H9 (cell line): ENCODE results near the gene PPP1R8. TPM values are rescaled to one million over a fixed set of nuclear protein-coding genes. Genes with fewer than 3 reads are reported as not detected.
A peak's percentile ranks its signal among the peaks of the same experiment; 100 is the strongest.
"Not testable (repeated sequence)": the region's sequence is repeated elsewhere in the genome, so short reads cannot be mapped to it uniquely, and the experiment has no call there.

ENCODE experiments used
- DNase-seq: peaks from one replicate; pipeline ENCODE4 v3.0.0-alpha.2; 2017
- H2AFZ ChIP-seq: one replicate; pipeline ENCODE4 v1.6.1; 2013; ENCODE audit warnings: mild to moderate bottlenecking, low read length, control low read depth, moderate library complexity
- H2AK5ac ChIP-seq: 2 replicates; pipeline ENCODE4 v1.6.1; 2013; ENCODE audit warnings: low read length, control low read depth, mixed read lengths; ENCODE audit not compliant: insufficient read length
- H2BK120ac ChIP-seq: one replicate; pipeline ENCODE4 v1.6.1; 2013; ENCODE audit warnings: low read depth, mild to moderate bottlenecking, low read length, control low read depth, inconsistent platforms; ENCODE audit not compliant: poor library complexity, severe bottlenecking
- H2BK12ac ChIP-seq: 2 replicates; pipeline ENCODE4 v1.6.1; 2013; ENCODE audit warnings: low read length, control low read depth, mixed read lengths, low read depth; ENCODE audit not compliant: insufficient read length
- H2BK15ac ChIP-seq: 2 replicates; pipeline ENCODE4 v1.6.1; 2013; ENCODE audit warnings: low read depth, low read length, control low read depth
- H2BK20ac ChIP-seq: one replicate; pipeline ENCODE4 v1.6.1; 2013; ENCODE audit warnings: low read depth, mild to moderate bottlenecking, low read length, control low read depth, inconsistent platforms; ENCODE audit not compliant: poor library complexity, severe bottlenecking
- H2BK5ac ChIP-seq: 2 replicates; pipeline ENCODE4 v1.6.1; 2013; ENCODE audit warnings: low read length, control low read depth, mixed read lengths; ENCODE audit not compliant: insufficient read length
- H3K14ac ChIP-seq: 2 replicates; pipeline ENCODE4 v1.6.1; 2013; ENCODE audit warnings: low read length, control low read depth; ENCODE audit not compliant: insufficient read depth
- H3K18ac ChIP-seq: 2 replicates; pipeline ENCODE4 v1.6.1; 2013; ENCODE audit warnings: low read depth, mild to moderate bottlenecking, mixed read lengths, low read length, control low read depth; ENCODE audit not compliant: insufficient read length
- H3K23ac ChIP-seq: 2 replicates; pipeline ENCODE4 v1.6.1; 2013; ENCODE audit warnings: low read length, control low read depth, mixed read lengths, low read depth; ENCODE audit not compliant: insufficient read length
- H3K23me2 ChIP-seq: 2 replicates; pipeline ENCODE4 v1.6.1; 2013; ENCODE audit warnings: low read depth, mild to moderate bottlenecking, mixed read lengths, low read length, control low read depth; ENCODE audit not compliant: insufficient read length, poor library complexity, severe bottlenecking
- H3K27ac ChIP-seq: 2 replicates; pipeline ENCODE4 v1.5.1; 2013; ENCODE audit warnings: low read length, control low read depth, mixed read lengths, low read depth; ENCODE audit not compliant: insufficient read length
- H3K27me3 ChIP-seq: 2 replicates; pipeline ENCODE4 v1.6.1; 2013; ENCODE audit warnings: low read length, control low read depth, inconsistent platforms; ENCODE audit not compliant: insufficient read depth
- H3K4ac ChIP-seq: 2 replicates; pipeline ENCODE4 v1.6.1; 2013; ENCODE audit warnings: low read depth, mild to moderate bottlenecking, control low read depth, inconsistent platforms, low read length, moderate library complexity
- H3K4me1 ChIP-seq: 2 replicates; pipeline ENCODE4 v1.6.1; 2013; ENCODE audit warnings: low read length, control low read depth, inconsistent platforms; ENCODE audit not compliant: insufficient read depth
- H3K4me2 ChIP-seq: 2 replicates; pipeline ENCODE4 v1.6.1; 2013; ENCODE audit warnings: low read length, control low read depth, mixed read lengths; ENCODE audit not compliant: insufficient read length, insufficient read depth
- H3K56ac ChIP-seq: 2 replicates; pipeline ENCODE4 v1.6.1; 2013; ENCODE audit warnings: low read depth, mild to moderate bottlenecking, mixed read lengths, low read length, control low read depth; ENCODE audit not compliant: insufficient read length
- H3K79me1 ChIP-seq: 2 replicates; pipeline ENCODE4 v1.6.1; 2013; ENCODE audit warnings: low read depth, mild to moderate bottlenecking, moderate library complexity, low read length, control low read depth, inconsistent platforms; ENCODE audit not compliant: insufficient read depth, poor library complexity, severe bottlenecking
- H3K79me2 ChIP-seq: 2 replicates; pipeline ENCODE4 v1.6.1; 2013; ENCODE audit warnings: low read length, control low read depth, inconsistent platforms; ENCODE audit not compliant: insufficient read depth
- H3K9ac ChIP-seq: 2 replicates; pipeline ENCODE4 v1.6.1; 2013; ENCODE audit warnings: low read length, control low read depth, mixed read lengths; ENCODE audit not compliant: insufficient read length; ENCODE audit errors: extremely low read depth
- H3K9me3 ChIP-seq: one replicate; pipeline ENCODE4 v1.6.1; 2013; ENCODE audit warnings: low read depth, low read length, inconsistent platforms; ENCODE audit not compliant: control insufficient read depth
- H3T11ph ChIP-seq: one replicate; pipeline ENCODE4 v1.6.1; 2013; ENCODE audit warnings: mild to moderate bottlenecking, low read length, control low read depth, inconsistent platforms
- H4K20me1 ChIP-seq: one replicate; pipeline ENCODE4 v1.6.1; 2013; ENCODE audit not compliant: control insufficient read depth, insufficient read length, insufficient read depth
- H4K5ac ChIP-seq: 2 replicates; pipeline ENCODE4 v1.6.1; 2013; ENCODE audit warnings: low read depth, mild to moderate bottlenecking, mixed read lengths, low read length, control low read depth; ENCODE audit not compliant: insufficient read length
- H4K8ac ChIP-seq: replicated peaks from 2 replicates; pipeline ENCODE4 v1.6.1; 2013; ENCODE audit warnings: low read length, control low read depth, mixed read lengths, low read depth; ENCODE audit not compliant: insufficient read length
- H4K91ac ChIP-seq: 2 replicates; pipeline ENCODE4 v1.6.1; 2013; ENCODE audit warnings: low read depth, mild to moderate bottlenecking, moderate library complexity, mixed read lengths, low read length, control low read depth; ENCODE audit not compliant: insufficient read length
- H3K27ac Mint-ChIP-seq, 3 experiments: 2 replicates in 2 of 3; 3 replicates in 1 of 3; pipeline ENCODE4 v1.8.0; 2020 to 2021; ENCODE audit warnings: mixed read lengths in 3 of 3, mild to moderate bottlenecking in 1 of 3, moderate library complexity in 1 of 3
- H3K27me3 Mint-ChIP-seq: 2 replicates; pipeline ENCODE4 v1.8.0; 2021; ENCODE audit warnings: low read depth, mild to moderate bottlenecking, moderate library complexity, mixed read lengths
- H3K36me3 Mint-ChIP-seq, 3 experiments: 2 replicates in 2 of 3; 3 replicates in 1 of 3; pipeline ENCODE4 v1.8.0; 2020 to 2021; ENCODE audit warnings: low read depth in 3 of 3, mixed read lengths in 3 of 3; ENCODE audit not compliant: insufficient read depth in 1 of 3
- H3K4me1 Mint-ChIP-seq, 2 experiments: 2 replicates each; pipeline ENCODE4 v1.8.0; 2020; ENCODE audit warnings: mixed read lengths in 2 of 2
- H3K4me3 Mint-ChIP-seq, 2 experiments: 2 replicates in 1 of 2; 3 replicates in 1 of 2; pipeline ENCODE4 v1.8.0; 2020 to 2021; ENCODE audit warnings: mild to moderate bottlenecking in 2 of 2, mixed read lengths in 2 of 2, moderate library complexity in 1 of 2
- H3K9me3 Mint-ChIP-seq, 2 experiments: 2 replicates in 1 of 2; 3 replicates in 1 of 2; pipeline ENCODE4 v1.8.0; 2020; ENCODE audit warnings: mild to moderate bottlenecking in 2 of 2, mixed read lengths in 2 of 2, moderate library complexity in 1 of 2
- WGBS: extraction: QIAGEN DNeasy Blood & Tissue Kit; methylation state at CpG from one replicate; pipeline ENCODE4 v1.1.7; 2013; ENCODE audit warnings: missing lambda C conversion rate, low lambda C conversion rate, mixed read lengths; ENCODE audit not compliant: insufficient read length; ENCODE audit errors: extremely low coverage; 5-methylcytosine and 5-hydroxymethylcytosine counted together
- total RNA-seq: library from RNA; stranded (reverse); gene quantifications from 2 replicates; pipeline ENCODE4 v1.2.1, GENCODE V29; 2021
- TF ChIP-seq, protein P1 (sequence below): fragments of 200-600 bp; sonication (generic); conservative IDR thresholded peaks from 3 replicates; pipeline ENCODE4 v1.8.0; 2021; ENCODE audit warnings: antibody characterized with exemption, mild to moderate bottlenecking

PPP1R8 gene
- total RNA-seq, 1 experiment from 2014 or later = 58.8 TPM

GRCh38 chr1:27856561-27857343, 26.2 kb downstream of the PPP1R8 start:
- H3K36me3 Mint-ChIP-seq = peaks cover 3 to 6% (median 4%) of the 10 kb centered on the region in 3 experiments; a peak in 6 of 7 replicates
- Histone ChIP-seq H3K4ac (no peak overlapping the region), H3K18ac (no peak overlapping the region), H3K23me2 (no peaks in the 10 kb centered on the region), H3K56ac (no peak overlapping the region), H2AK5ac (no peak overlapping the region), H2BK12ac (no peak overlapping the region), H2AFZ (no peak overlapping the region), H3T11ph (no peak overlapping the region), H3K4me2 (no peak overlapping the region), H3K23ac (no peak overlapping the region), H3K27ac (no peak overlapping the region), H3K9ac (no peak overlapping the region), H4K8ac (no peak overlapping the region), H2BK15ac (no peak overlapping the region), H3K9me3 (peaks cover 3% of the 10 kb centered on the region), H2BK20ac (no peak overlapping the region), H4K91ac (no peak overlapping the region), H3K14ac (no peak overlapping the region), H4K5ac (no peak overlapping the region), H3K4me1 (no peaks in the 10 kb centered on the region), H3K27me3 (no peaks in the 10 kb centered on the region), H2BK5ac (no peak overlapping the region), H3K79me1 (no peaks in the 10 kb centered on the region), H2BK120ac (no peak overlapping the region), H3K79me2 (no peaks in the 10 kb centered on the region), H4K20me1 (no peaks in the 10 kb centered on the region)
- peaks cover 10 to 13% of the 10 kb centered on the region in 2 experiments; a peak in 2 of 4 replicates for H3K4me1 Mint-ChIP-seq
- H3K27ac Mint-ChIP-seq = peak overlapping the region in 2 of 3 experiments; percentile 11 to 27; a peak in 1 of 7 replicates
- peaks cover 2 to 4% of the 10 kb centered on the region in 2 experiments; a peak in 2 of 5 replicates for H3K9me3 Mint-ChIP-seq
- H3K27me3 Mint-ChIP-seq = no peaks in the 10 kb centered on the region; the same call in 1 of the 2 replicates
- H3K4me3 Mint-ChIP-seq = no peak overlapping the region
- no peak for DNase-seq
- TF ChIP-seq, protein P1, sequence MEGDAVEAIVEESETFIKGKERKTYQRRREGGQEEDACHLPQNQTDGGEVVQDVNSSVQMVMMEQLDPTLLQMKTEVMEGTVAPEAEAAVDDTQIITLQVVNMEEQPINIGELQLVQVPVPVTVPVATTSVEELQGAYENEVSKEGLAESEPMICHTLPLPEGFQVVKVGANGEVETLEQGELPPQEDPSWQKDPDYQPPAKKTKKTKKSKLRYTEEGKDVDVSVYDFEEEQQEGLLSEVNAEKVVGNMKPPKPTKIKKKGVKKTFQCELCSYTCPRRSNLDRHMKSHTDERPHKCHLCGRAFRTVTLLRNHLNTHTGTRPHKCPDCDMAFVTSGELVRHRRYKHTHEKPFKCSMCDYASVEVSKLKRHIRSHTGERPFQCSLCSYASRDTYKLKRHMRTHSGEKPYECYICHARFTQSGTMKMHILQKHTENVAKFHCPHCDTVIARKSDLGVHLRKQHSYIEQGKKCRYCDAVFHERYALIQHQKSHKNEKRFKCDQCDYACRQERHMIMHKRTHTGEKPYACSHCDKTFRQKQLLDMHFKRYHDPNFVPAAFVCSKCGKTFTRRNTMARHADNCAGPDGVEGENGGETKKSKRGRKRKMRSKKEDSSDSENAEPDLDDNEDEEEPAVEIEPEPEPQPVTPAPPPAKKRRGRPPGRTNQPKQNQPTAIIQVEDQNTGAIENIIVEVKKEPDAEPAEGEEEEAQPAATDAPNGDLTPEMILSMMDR = no peak
- no CpG with 5 or more reads among the region's 12 CpGs for WGBS

DNA sequence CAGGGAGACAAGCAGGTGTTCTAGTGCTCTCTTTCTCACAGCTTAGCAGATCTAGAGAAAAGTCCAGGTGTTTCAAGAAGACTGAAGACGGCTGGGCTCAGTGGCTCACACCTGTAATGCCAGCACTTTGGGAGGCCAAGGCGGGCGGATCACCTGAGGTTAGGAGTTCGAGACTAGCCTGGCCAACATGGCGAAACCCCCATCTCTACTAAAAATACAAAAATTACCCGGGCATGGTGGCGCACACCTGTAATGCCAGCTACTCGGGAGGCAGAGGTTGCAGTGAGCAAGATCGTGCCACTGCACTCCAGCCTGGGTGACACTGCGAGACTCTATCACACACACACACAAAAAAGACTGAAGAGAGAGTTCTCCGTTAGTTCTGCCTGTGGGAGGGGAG, 27.0 kb downstream of the PPP1R8 start:
- H4K5ac ChIP-seq, H3K9ac ChIP-seq, H3K27me3 ChIP-seq, H3K4me2 ChIP-seq, H3K4me1 ChIP-seq, H3K79me1 ChIP-seq, H3K79me2 ChIP-seq, H2BK15ac ChIP-seq, H2BK5ac ChIP-seq, H2BK12ac ChIP-seq, H4K91ac ChIP-seq, H3K56ac ChIP-seq, H3K4me3 Mint-ChIP-seq, DNase-seq, H3K27ac ChIP-seq, H3K23ac ChIP-seq, H3K36me3 Mint-ChIP-seq, H2AK5ac ChIP-seq, H3K18ac ChIP-seq, H3K9me3 ChIP-seq, H3K27me3 Mint-ChIP-seq, H3K14ac ChIP-seq, H3K9me3 Mint-ChIP-seq, H2BK20ac ChIP-seq, H3T11ph ChIP-seq, H4K20me1 ChIP-seq, H3K4ac ChIP-seq, H3K27ac Mint-ChIP-seq, H3K23me2 ChIP-seq, H4K8ac ChIP-seq, H2BK120ac ChIP-seq, H2AFZ ChIP-seq: not testable (repeated sequence)
- WGBS = no CpG with 5 or more reads among the region's 11 CpGs
- H3K4me1 Mint-ChIP-seq = peaks cover 10 to 17% of the 10 kb centered on the region in 2 experiments; a peak in 2 of 4 replicates
